Astrocyte (in vitro differentiated cells and primary cell): ENCODE results near the gene UBAC2. TPM values are rescaled to one million over a fixed set of nuclear protein-coding genes. Genes with fewer than 3 reads are reported as not detected.

Experiments used
- DNase-seq: peaks from one replicate; pipeline ENCODE4 v3.0.0-alpha.2; 2010; ENCODE audit warnings: low read depth
- FAIRE-seq: peaks from 2 replicates; lab custom pipeline; 2011; peaks lifted over from hg19 to GRCh38; lab: Jason Lieb, UNC
- H2AFZ ChIP-seq: 2 replicates; pipeline ENCODE4 v1.6.0; 2012; ENCODE audit warnings: low read depth, low read length, inconsistent platforms
- H3K27ac ChIP-seq: 2 replicates; pipeline ENCODE4 v1.5.1; 2011; ENCODE audit warnings: low read depth, low read length, inconsistent platforms
- H3K27me3 ChIP-seq: 2 replicates; pipeline ENCODE4 v1.6.0; 2011; ENCODE audit warnings: low read length, inconsistent platforms; ENCODE audit not compliant: insufficient read depth
- H3K36me3 ChIP-seq: 2 replicates; pipeline ENCODE4 v1.5.1; 2011; ENCODE audit warnings: low read length, inconsistent platforms; ENCODE audit not compliant: insufficient read depth
- H3K4me1 ChIP-seq: 2 replicates; pipeline ENCODE4 v1.5.1; 2011; ENCODE audit warnings: low read length, inconsistent platforms; ENCODE audit not compliant: insufficient read depth
- H3K4me2 ChIP-seq: 2 replicates; pipeline ENCODE4 v1.6.0; 2012; ENCODE audit warnings: low read length, inconsistent platforms
- H3K4me3 ChIP-seq: 2 replicates; pipeline ENCODE4 v1.5.1; 2011; ENCODE audit warnings: low read depth, mild to moderate bottlenecking, low read length, inconsistent platforms; ENCODE audit not compliant: insufficient read depth
- H3K79me2 ChIP-seq: 2 replicates; pipeline ENCODE4 v1.6.0; 2012; ENCODE audit warnings: mild to moderate bottlenecking, low read length, inconsistent platforms; ENCODE audit not compliant: insufficient read depth
- H3K9ac ChIP-seq: 2 replicates; pipeline ENCODE4 v1.6.0; 2012; ENCODE audit warnings: mild to moderate bottlenecking, low read length, inconsistent platforms
- H3K9me3 ChIP-seq: 2 replicates; pipeline ENCODE4 v1.5.1; 2012; ENCODE audit warnings: low read depth, mild to moderate bottlenecking, low read length, inconsistent platforms; ENCODE audit not compliant: insufficient read depth
- H4K20me1 ChIP-seq: 2 replicates; pipeline ENCODE4 v1.6.0; 2012; ENCODE audit warnings: low read length, inconsistent platforms; ENCODE audit not compliant: insufficient read depth
- H3K27ac Mint-ChIP-seq: one replicate; pipeline ENCODE4 v1.8.0; 2021; ENCODE audit warnings: mild to moderate bottlenecking, mixed read lengths; ENCODE audit not compliant: unreplicated experiment
- H3K27me3 Mint-ChIP-seq: one replicate; pipeline ENCODE4 v1.8.0; 2021; ENCODE audit warnings: low read depth, mixed read lengths; ENCODE audit not compliant: unreplicated experiment
- H3K36me3 Mint-ChIP-seq: one replicate; pipeline ENCODE4 v1.8.0; 2021; ENCODE audit warnings: low read depth, mixed read lengths; ENCODE audit not compliant: unreplicated experiment
- H3K4me1 Mint-ChIP-seq: one replicate; pipeline ENCODE4 v1.8.0; 2021; ENCODE audit warnings: low read depth, mixed read lengths; ENCODE audit not compliant: unreplicated experiment
- H3K4me3 Mint-ChIP-seq: one replicate; pipeline ENCODE4 v1.8.0; 2021; ENCODE audit warnings: mild to moderate bottlenecking, moderate library complexity, mixed read lengths; ENCODE audit not compliant: unreplicated experiment
- H3K9me3 Mint-ChIP-seq: one replicate; pipeline ENCODE4 v1.8.0; 2021; ENCODE audit warnings: mild to moderate bottlenecking, mixed read lengths; ENCODE audit not compliant: unreplicated experiment
- CTCF ChIP-seq: IDR thresholded peaks from 2 replicates; pipeline ENCODE4 v1.5.1; 2011; ENCODE audit warnings: low read depth, mild to moderate bottlenecking, inconsistent platforms, low read length, moderate library complexity; ENCODE audit not compliant: insufficient read depth
- EZH2 ChIP-seq: IDR thresholded peaks from 2 replicates; pipeline ENCODE4 v1.6.1; 2012; ENCODE audit warnings: mild to moderate bottlenecking, low read length, inconsistent platforms; ENCODE audit not compliant: insufficient read depth
- total RNA-seq: library from RNA; stranded (reverse); gene quantifications from 2 replicates; pipeline ENCODE4 v1.2.1, GENCODE V29; 2021

UBAC2 gene
- total RNA-seq, 1 donor from 2014 or later, result 61.0 TPM

DNA sequence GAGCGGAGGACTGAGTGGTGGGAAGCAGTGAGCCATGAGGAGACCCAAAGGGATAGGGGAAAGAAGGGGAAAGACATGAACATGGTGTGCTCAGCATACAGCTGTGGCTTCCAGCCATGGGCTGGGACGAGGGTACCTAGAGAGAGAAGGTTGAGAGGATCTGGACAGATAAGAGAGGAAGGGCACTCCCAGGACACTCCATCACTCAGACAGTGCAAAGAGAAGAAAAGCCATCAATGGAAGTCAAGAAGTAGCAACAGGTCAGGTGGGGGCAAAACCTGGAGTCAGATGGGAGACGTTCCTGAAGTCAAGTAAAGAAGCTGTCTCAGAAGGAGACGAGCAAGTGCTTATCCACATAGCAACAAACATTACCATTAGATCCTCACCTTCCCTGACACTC, 40.2 kb upstream of the UBAC2 start:
- FAIRE-seq, result peak; percentile 5
- no peak overlapping the region for H3K4me3 ChIP-seq
- H3K27me3 ChIP-seq, result peaks cover 7% of the 10 kb centered on the region
- Mint-ChIP-seq H3K4me3 (no peak overlapping the region), H3K27me3 (peaks cover 2% of the 10 kb centered on the region), H3K9me3 (no peaks in the 10 kb centered on the region), H3K36me3 (no peaks in the 10 kb centered on the region), H3K4me1 (peaks cover 3% of the 10 kb centered on the region), H3K27ac (no peak overlapping the region)
- no peak overlapping the region for H2AFZ ChIP-seq
- DNase-seq, result no peak
- TF ChIP-seq EZH2, result no peak
- TF ChIP-seq CTCF, result no peak
- no peaks in the 10 kb centered on the region for H3K79me2 ChIP-seq
- H3K9ac ChIP-seq, result no peak overlapping the region
- no peaks in the 10 kb centered on the region for H4K20me1 ChIP-seq
- H3K36me3 ChIP-seq, result no peaks in the 10 kb centered on the region
- H3K27ac ChIP-seq, result no peak overlapping the region
- no peaks in the 10 kb centered on the region for H3K4me1 ChIP-seq
- no peaks in the 10 kb centered on the region for H3K9me3 ChIP-seq
- no peak overlapping the region for H3K4me2 ChIP-seq

DNA sequence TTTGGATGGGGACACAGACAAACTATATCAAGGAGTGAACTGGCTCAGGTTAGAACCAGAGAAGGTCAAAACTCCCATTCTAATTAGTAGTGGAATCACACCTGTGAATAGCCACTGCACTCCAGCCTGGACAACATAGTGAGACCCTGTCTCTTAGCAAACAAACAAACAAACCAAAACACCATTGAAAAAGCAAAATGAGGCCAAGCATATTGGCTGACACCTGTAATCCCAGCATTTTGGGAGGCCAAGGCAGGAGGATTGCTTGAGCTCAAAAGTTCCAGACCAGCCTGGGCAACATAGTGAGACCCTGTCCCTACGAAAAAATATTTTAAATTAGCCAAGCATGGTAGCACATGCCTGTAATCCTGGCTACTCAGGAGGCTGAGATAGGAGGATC, 39.1 kb upstream of the UBAC2 start:
- Mint-ChIP-seq H3K9me3 (no peaks in the 10 kb centered on the region), H3K4me1 (peaks cover 3% of the 10 kb centered on the region), H3K36me3 (no peaks in the 10 kb centered on the region), H3K4me3 (no peak overlapping the region), H3K27ac (no peak overlapping the region), H3K27me3 (peaks cover 2% of the 10 kb centered on the region)
- TF ChIP-seq EZH2, result no peak
- Histone ChIP-seq H3K9ac (no peak overlapping the region), H2AFZ (no peak overlapping the region), H3K9me3 (no peaks in the 10 kb centered on the region), H3K4me3 (no peak overlapping the region), H3K79me2 (no peaks in the 10 kb centered on the region), H3K4me1 (no peaks in the 10 kb centered on the region), H3K36me3 (no peaks in the 10 kb centered on the region), H4K20me1 (no peaks in the 10 kb centered on the region), H3K27ac (no peak overlapping the region), H3K27me3 (peaks cover 7% of the 10 kb centered on the region), H3K4me2 (no peak overlapping the region)
- FAIRE-seq (no peak), DNase-seq (no peak)

DNA sequence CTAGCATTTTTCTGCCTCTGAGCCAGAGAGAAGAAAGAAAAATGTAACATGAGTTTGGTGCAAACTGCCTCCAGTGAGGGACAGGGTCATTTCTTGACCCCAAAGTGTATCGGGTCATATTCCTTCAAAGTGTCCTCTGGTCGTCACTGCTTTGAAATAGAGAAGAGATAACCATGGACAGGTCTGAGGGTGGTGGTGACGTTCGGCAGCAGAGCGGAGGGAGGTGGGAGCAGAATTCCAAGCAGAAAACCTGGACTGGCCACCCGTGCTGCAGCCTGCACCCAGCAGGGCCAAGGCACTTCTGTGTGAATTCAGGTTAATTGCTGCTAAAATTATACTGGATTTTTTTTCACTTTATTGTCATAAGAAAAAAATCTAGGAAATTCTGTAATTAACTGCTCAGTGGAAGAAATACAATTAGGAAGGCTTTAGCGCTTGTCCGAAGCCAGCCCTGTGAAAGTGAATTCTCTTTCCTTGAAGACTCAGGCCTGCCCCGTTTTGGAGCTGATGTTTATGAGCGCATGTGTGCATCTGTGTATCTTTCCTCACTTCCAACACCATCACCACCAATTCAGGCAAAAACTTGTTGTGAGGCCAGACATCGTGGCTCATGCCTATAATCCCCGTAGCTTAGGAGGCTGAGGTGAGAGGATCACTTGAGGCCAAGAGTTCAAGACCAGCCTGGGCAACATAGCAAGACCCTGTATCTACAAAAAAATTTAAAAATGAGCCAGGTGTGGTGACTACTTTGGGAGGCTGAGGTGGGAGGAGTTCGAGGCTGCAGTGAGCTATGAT, 37.9 kb upstream of the UBAC2 start:
- no peak for FAIRE-seq
- Mint-ChIP-seq H3K27me3 (peaks cover 2% of the 10 kb centered on the region), H3K9me3 (peaks cover under 1% of the 10 kb centered on the region), H3K36me3 (no peaks in the 10 kb centered on the region), H3K27ac (no peak overlapping the region), H3K4me1 (peaks cover 3% of the 10 kb centered on the region), H3K4me3 (no peak overlapping the region)
- DNase-seq, result no peak
- Histone ChIP-seq H3K27ac (no peak overlapping the region), H3K27me3 (peaks cover 7% of the 10 kb centered on the region), H3K4me3 (no peak overlapping the region), H4K20me1 (no peaks in the 10 kb centered on the region), H3K79me2 (no peaks in the 10 kb centered on the region), H3K4me2 (no peak overlapping the region), H3K9ac (no peak overlapping the region), H3K36me3 (no peaks in the 10 kb centered on the region), H3K9me3 (no peaks in the 10 kb centered on the region), H3K4me1 (no peaks in the 10 kb centered on the region), H2AFZ (no peak overlapping the region)
- no peak for TF ChIP-seq CTCF
- no peak for TF ChIP-seq EZH2
